ENCODE measurements around the gene EIF4EBP3. TPM values are rescaled to one million over a fixed set of nuclear protein-coding genes. Genes with fewer than 3 reads are reported as not detected.
"Not testable (repeated sequence)": the region's sequence is repeated elsewhere in the genome, so short reads cannot be mapped to it uniquely, and the experiment has no call there.

EIF4EBP3 gene
- total and polyA plus RNA-seq, 2 donors: 0.69 to 33.2 TPM

- no peak for DNase-seq (ENCODE audit: extremely low spot score)
- no peaks in the 10 kb centered on the region for H3K36me3 ChIP-seq (ENCODE audit: insufficient read depth)
- WGBS: 36% methylated on average over 3 of the region's 3 CpGs
- H3K27ac ChIP-seq (ENCODE audit: low read depth): no peak overlapping the region
- H3K4me3 ChIP-seq (ENCODE audit: low read depth, low read length): no peak overlapping the region
- no peaks in the 10 kb centered on the region for H3K4me1 ChIP-seq (ENCODE audit: insufficient read depth)
Observed at GRCh38 chr5:140574165-140574564, 26.7 kb downstream of the EIF4EBP3 start.

GRCh38 chr5:140575309-140575708 lies 27.8 kb downstream of the EIF4EBP3 start:
- Histone ChIP-seq H3K36me3 (ENCODE audit: insufficient read depth) (no peaks in the 10 kb centered on the region), H3K27ac (ENCODE audit: low read depth) (no peak overlapping the region), H3K4me1 (ENCODE audit: insufficient read depth) (no peaks in the 10 kb centered on the region), H3K4me3 (ENCODE audit: low read depth, low read length) (no peak overlapping the region)
- 83% methylated on average over 8 of the region's 8 CpGs for WGBS
- no peak for DNase-seq (ENCODE audit: extremely low spot score)

GRCh38 chr5:140576776-140577201 lies 29.3 kb downstream of the EIF4EBP3 start:
- Histone ChIP-seq H3K36me3 (ENCODE audit: insufficient read depth) (no peaks in the 10 kb centered on the region), H3K27ac (ENCODE audit: low read depth) (no peak overlapping the region), H3K4me3 (ENCODE audit: low read depth, low read length) (no peak overlapping the region), H3K4me1 (ENCODE audit: insufficient read depth) (no peaks in the 10 kb centered on the region)
- DNase-seq (ENCODE audit: extremely low spot score): no peak
- WGBS: 71% methylated on average over 2 of the region's 2 CpGs

- 91% methylated on average over 6 of the region's 6 CpGs for WGBS
- DNase-seq (ENCODE audit: extremely low spot score); H3K36me3 ChIP-seq (ENCODE audit: insufficient read depth); H3K4me1 ChIP-seq (ENCODE audit: insufficient read depth); H3K27ac ChIP-seq (ENCODE audit: low read depth); H3K4me3 ChIP-seq (ENCODE audit: low read depth, low read length): not testable (repeated sequence)
Observed at GRCh38 chr5:140579188-140579747, 31.8 kb downstream of the EIF4EBP3 start.

- Histone ChIP-seq H3K27ac (ENCODE audit: low read depth) (no peak overlapping the region), H3K4me3 (ENCODE audit: low read depth, low read length) (no peak overlapping the region), H3K4me1 (ENCODE audit: insufficient read depth) (no peaks in the 10 kb centered on the region), H3K36me3 (ENCODE audit: insufficient read depth) (no peaks in the 10 kb centered on the region)
- WGBS: 93% methylated on average over 1 of the region's 1 CpG
- DNase-seq (ENCODE audit: extremely low spot score): no peak
Observed at GRCh38 chr5:140587495-140587894, 40.0 kb downstream of the EIF4EBP3 start.

GRCh38 chr5:140588311-140589070 lies 41.0 kb downstream of the EIF4EBP3 start:
- Histone ChIP-seq H3K36me3 (ENCODE audit: insufficient read depth) (no peaks in the 10 kb centered on the region), H3K4me3 (ENCODE audit: low read depth, low read length) (no peak overlapping the region), H3K27ac (ENCODE audit: low read depth) (no peak overlapping the region), H3K4me1 (ENCODE audit: insufficient read depth) (no peaks in the 10 kb centered on the region)
- no peak for DNase-seq (ENCODE audit: extremely low spot score)
- WGBS: 55% methylated on average over 5 of the region's 5 CpGs

GRCh38 chr5:140590861-140591260 lies 43.4 kb downstream of the EIF4EBP3 start:
- H3K36me3 ChIP-seq (ENCODE audit: insufficient read depth): no peaks in the 10 kb centered on the region
- 87% methylated on average over 7 of the region's 7 CpGs for WGBS

GRCh38 chr5:140591747-140592372 lies 44.4 kb downstream of the EIF4EBP3 start:
- 71% methylated on average over 5 of the region's 5 CpGs for WGBS
- no peak overlapping the region for H3K4me3 ChIP-seq (ENCODE audit: low read depth, low read length)
- H3K4me1 ChIP-seq (ENCODE audit: insufficient read depth): no peaks in the 10 kb centered on the region
- no peaks in the 10 kb centered on the region for H3K36me3 ChIP-seq (ENCODE audit: insufficient read depth)
- no peak for DNase-seq (ENCODE audit: extremely low spot score)
- H3K27ac ChIP-seq (ENCODE audit: low read depth): no peak overlapping the region

More at GRCh38 chr5:140590861-140591260, 43.4 kb downstream of the EIF4EBP3 start:
- Histone ChIP-seq H3K4me3 (ENCODE audit: low read depth, low read length) (no peak overlapping the region), H3K27ac (ENCODE audit: low read depth) (no peak overlapping the region), H3K4me1 (ENCODE audit: insufficient read depth) (no peaks in the 10 kb centered on the region)
- no peak for DNase-seq (ENCODE audit: extremely low spot score)

GRCh38 chr5:140593070-140593469 lies 45.6 kb downstream of the EIF4EBP3 start:
- H3K27ac ChIP-seq (ENCODE audit: low read depth); H3K36me3 ChIP-seq (ENCODE audit: insufficient read depth); DNase-seq (ENCODE audit: extremely low spot score); H3K4me1 ChIP-seq (ENCODE audit: insufficient read depth); H3K4me3 ChIP-seq (ENCODE audit: low read depth, low read length): not testable (repeated sequence)
- 45% methylated on average over 13 of the region's 14 CpGs for WGBS

GRCh38 chr5:140594169-140594568 lies 46.7 kb downstream of the EIF4EBP3 start:
- Histone ChIP-seq H3K27ac (ENCODE audit: low read depth) (no peak overlapping the region), H3K4me3 (ENCODE audit: low read depth, low read length) (no peak overlapping the region), H3K4me1 (ENCODE audit: insufficient read depth) (no peaks in the 10 kb centered on the region), H3K36me3 (ENCODE audit: insufficient read depth) (no peaks in the 10 kb centered on the region)
- WGBS: 81% methylated on average over 6 of the region's 6 CpGs
- no peak for DNase-seq (ENCODE audit: extremely low spot score)

- DNase-seq (ENCODE audit: extremely low spot score): no peak
- Histone ChIP-seq H3K4me3 (ENCODE audit: low read depth, low read length) (no peak overlapping the region), H3K4me1 (ENCODE audit: insufficient read depth) (no peaks in the 10 kb centered on the region), H3K27ac (ENCODE audit: low read depth) (no peak overlapping the region), H3K36me3 (ENCODE audit: insufficient read depth) (no peaks in the 10 kb centered on the region)
- 71% methylated on average over 5 of the region's 5 CpGs for WGBS
Observed at GRCh38 chr5:140595538-140596300, 48.3 kb downstream of the EIF4EBP3 start.

GRCh38 chr5:140596321-140596741 lies 48.9 kb downstream of the EIF4EBP3 start:
- Histone ChIP-seq H3K27ac (ENCODE audit: low read depth) (no peak overlapping the region), H3K36me3 (ENCODE audit: insufficient read depth) (no peaks in the 10 kb centered on the region), H3K4me3 (ENCODE audit: low read depth, low read length) (no peak overlapping the region), H3K4me1 (ENCODE audit: insufficient read depth) (no peaks in the 10 kb centered on the region)
- WGBS: 15% methylated on average over 1 of the region's 1 CpG
- no peak for DNase-seq (ENCODE audit: extremely low spot score)

- Histone ChIP-seq H3K4me1 (ENCODE audit: insufficient read depth) (no peaks in the 10 kb centered on the region), H3K27ac (ENCODE audit: low read depth) (no peak overlapping the region), H3K4me3 (ENCODE audit: low read depth, low read length) (no peak overlapping the region), H3K36me3 (ENCODE audit: insufficient read depth) (no peaks in the 10 kb centered on the region)
- no peak for DNase-seq (ENCODE audit: extremely low spot score)
- 82% methylated on average over 2 of the region's 2 CpGs for WGBS
Observed at GRCh38 chr5:140598836-140599235, 51.4 kb downstream of the EIF4EBP3 start.

All from urinary bladder (tissue), 4 donors.